SH-SY5Y (cell line): Measurements from ENCODE around the gene PPP1R2B.

Experiments used
- GATA2 ChIP-seq: IDR thresholded peaks from 2 replicates; pipeline ENCODE4 v1.6.1; 2011; ENCODE audit warnings: mild to moderate bottlenecking, low read depth, low read length
- GATA3 ChIP-seq: IDR thresholded peaks from 2 replicates; pipeline ENCODE4 v1.6.1; 2011; ENCODE audit warnings: low read depth, mild to moderate bottlenecking, low read length, moderate library complexity

The PPP1R2B gene

GRCh38 chr5:156850206-156850751, at the start of gene PPP1R2B:
Gene PPP1R2B (plus strand): TSS chr5:156850295. CDS start chr5:156850563, 268 bp downstream.
- TF ChIP-seq GATA3 (no peak), GATA2 (no peak)

- TF ChIP-seq GATA2 (no peak), GATA3 (no peak)
Measured at GRCh38 chr5:156800929-156801328, 49.2 kb upstream of the PPP1R2B start.

- TF ChIP-seq GATA3 = no peak
- no peak for TF ChIP-seq GATA2
Measured at GRCh38 chr5:156802501-156802900, 47.6 kb upstream of the PPP1R2B start.

GRCh38 chr5:156803404-156803803, 46.7 kb upstream of the PPP1R2B start:
- TF ChIP-seq GATA2 = no peak
- TF ChIP-seq GATA3 = no peak

GRCh38 chr5:156812959-156813358, 37.1 kb upstream of the PPP1R2B start:
- TF ChIP-seq GATA3 (no peak), GATA2 (no peak)

GRCh38 chr5:156815988-156816599, 34.0 kb upstream of the PPP1R2B start:
- TF ChIP-seq GATA3 (no peak), GATA2 (no peak)

GRCh38 chr5:156819537-156819936, 30.6 kb upstream of the PPP1R2B start:
- TF ChIP-seq GATA2 (no peak), GATA3 (no peak)

GRCh38 chr5:156819967-156820581, 30.0 kb upstream of the PPP1R2B start:
- TF ChIP-seq GATA3 (no peak), GATA2 (no peak)

- TF ChIP-seq GATA2 (no peak), GATA3 (no peak)
Measured at GRCh38 chr5:156824241-156824640, 25.9 kb upstream of the PPP1R2B start.

GRCh38 chr5:156824800-156825199, 25.3 kb upstream of the PPP1R2B start:
- TF ChIP-seq GATA2 = no peak
- TF ChIP-seq GATA3 = no peak

GRCh38 chr5:156825688-156826087, 24.4 kb upstream of the PPP1R2B start:
- no peak for TF ChIP-seq GATA2

GRCh38 chr5:156826150-156826549, 23.9 kb upstream of the PPP1R2B start:
- no peak for TF ChIP-seq GATA2
- no peak for TF ChIP-seq GATA3

GRCh38 chr5:156834916-156835315, 15.2 kb upstream of the PPP1R2B start:
- TF ChIP-seq GATA3 = no peak
- no peak for TF ChIP-seq GATA2

GRCh38 chr5:156835905-156836304, 14.2 kb upstream of the PPP1R2B start:
- TF ChIP-seq GATA2 (no peak), GATA3 (no peak)

GRCh38 chr5:156836846-156837245, 13.2 kb upstream of the PPP1R2B start:
- no peak for TF ChIP-seq GATA3
- TF ChIP-seq GATA2 = no peak
